Measurements from ENCODE around the gene PLD3. TPM values are rescaled to one million over a fixed set of nuclear protein-coding genes. Genes with fewer than 3 reads are reported as not detected.

PLD3 gene
- total RNA-seq, 1 donor from 2014 or later, result 156 TPM

DNA sequence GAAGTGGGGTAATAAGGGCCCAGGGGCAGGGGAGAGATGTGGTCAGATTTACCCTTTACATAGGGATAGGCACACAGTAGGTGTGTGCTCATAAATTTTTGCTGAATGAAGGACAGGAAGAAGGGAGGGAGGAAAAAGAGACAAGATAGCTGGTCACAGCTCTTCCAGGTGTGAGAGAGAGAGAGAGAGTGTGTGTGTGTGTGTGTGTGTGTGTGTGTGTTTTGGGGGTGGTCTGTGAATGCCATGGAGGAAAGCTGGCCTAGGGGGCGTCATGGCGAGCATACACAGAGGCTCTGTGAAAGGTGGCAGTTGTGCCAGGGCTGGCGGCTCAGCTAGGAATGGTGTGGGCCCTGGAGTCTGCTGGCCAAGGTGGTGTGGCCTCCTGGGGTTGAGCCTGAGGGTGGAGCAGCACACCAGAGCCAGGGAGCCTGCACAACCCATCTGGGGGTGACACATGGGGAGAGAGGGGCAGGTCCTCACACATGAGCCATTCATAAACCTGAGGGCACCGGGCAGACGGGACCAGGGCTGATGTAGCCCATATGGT lies 70.6 kb downstream of the PLD3 start:
- Histone ChIP-seq H3K4me1 (peaks cover 77% of the 10 kb centered on the region), H3K27me3 (ENCODE audit: low read depth) (no peaks in the 10 kb centered on the region), H3K27ac (replicated peaks) (peak overlapping the region; percentile 99), H3K36me3 (peaks cover 13% of the 10 kb centered on the region), H3K4me3 (no peak overlapping the region), H3K9me3 (replicated peaks) (no peaks in the 10 kb centered on the region)
- TF ChIP-seq, protein P1, sequence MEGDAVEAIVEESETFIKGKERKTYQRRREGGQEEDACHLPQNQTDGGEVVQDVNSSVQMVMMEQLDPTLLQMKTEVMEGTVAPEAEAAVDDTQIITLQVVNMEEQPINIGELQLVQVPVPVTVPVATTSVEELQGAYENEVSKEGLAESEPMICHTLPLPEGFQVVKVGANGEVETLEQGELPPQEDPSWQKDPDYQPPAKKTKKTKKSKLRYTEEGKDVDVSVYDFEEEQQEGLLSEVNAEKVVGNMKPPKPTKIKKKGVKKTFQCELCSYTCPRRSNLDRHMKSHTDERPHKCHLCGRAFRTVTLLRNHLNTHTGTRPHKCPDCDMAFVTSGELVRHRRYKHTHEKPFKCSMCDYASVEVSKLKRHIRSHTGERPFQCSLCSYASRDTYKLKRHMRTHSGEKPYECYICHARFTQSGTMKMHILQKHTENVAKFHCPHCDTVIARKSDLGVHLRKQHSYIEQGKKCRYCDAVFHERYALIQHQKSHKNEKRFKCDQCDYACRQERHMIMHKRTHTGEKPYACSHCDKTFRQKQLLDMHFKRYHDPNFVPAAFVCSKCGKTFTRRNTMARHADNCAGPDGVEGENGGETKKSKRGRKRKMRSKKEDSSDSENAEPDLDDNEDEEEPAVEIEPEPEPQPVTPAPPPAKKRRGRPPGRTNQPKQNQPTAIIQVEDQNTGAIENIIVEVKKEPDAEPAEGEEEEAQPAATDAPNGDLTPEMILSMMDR (IDR thresholded peaks at IDR 0.05; ENCODE audit: borderline replicate concordance), result no peak
- intact Hi-C loops (cut with micrococcal nuclease), result no loop called here
- DNase-seq, result no peak

DNA sequence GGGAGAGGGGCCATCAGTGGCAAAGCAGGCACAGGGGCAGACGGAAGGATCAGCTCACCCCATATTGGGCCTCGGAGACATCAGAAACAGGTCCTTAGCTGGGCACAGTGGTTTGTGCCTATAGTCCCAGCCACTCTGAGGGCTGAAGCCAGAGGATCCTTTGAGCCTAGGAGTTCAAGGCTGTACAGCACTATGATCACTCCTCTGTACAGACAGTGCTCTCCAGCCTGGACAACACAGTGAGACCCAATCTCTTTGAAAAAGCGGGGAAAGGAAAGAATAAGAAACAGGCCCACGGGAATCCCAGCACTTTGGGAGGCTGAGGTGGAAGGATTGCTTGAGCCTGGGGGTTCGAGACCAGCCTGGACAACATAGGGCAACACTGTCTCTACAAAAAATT lies 71.3 kb downstream of the PLD3 start:
- H3K27me3 ChIP-seq (ENCODE audit: low read depth), result no peaks in the 10 kb centered on the region
- H3K4me3 ChIP-seq, result no peak overlapping the region
- TF ChIP-seq, protein P1 (IDR thresholded peaks at IDR 0.05; ENCODE audit: borderline replicate concordance), result no peak
- DNase-seq, result no peak
- H3K27ac ChIP-seq (replicated peaks), result peak overlapping the region; percentile 99
- H3K4me1 ChIP-seq, result peaks cover 77% of the 10 kb centered on the region
- peaks cover 13% of the 10 kb centered on the region for H3K36me3 ChIP-seq
- H3K9me3 ChIP-seq (replicated peaks), result no peaks in the 10 kb centered on the region
- intact Hi-C loops (cut with micrococcal nuclease), result no loop called here

DNA sequence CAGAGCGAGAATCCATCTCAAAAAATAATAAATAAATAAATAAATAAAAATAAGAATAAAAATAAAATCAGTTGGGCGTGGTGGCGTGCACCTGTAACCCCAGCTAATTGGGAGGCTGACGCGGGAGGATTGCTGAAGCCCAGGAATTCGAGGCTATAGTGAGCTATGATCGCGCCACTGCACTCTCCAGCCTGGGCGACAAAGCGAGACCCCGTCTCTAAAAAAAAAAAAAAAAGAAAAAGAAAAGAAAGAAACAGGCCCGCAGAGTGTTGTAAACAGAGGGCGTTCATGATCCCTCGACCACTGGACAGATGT lies 71.9 kb downstream of the PLD3 start:
- H3K27ac ChIP-seq (replicated peaks), result peak overlapping the region; percentile 99
- TF ChIP-seq, protein P1 (IDR thresholded peaks at IDR 0.05; ENCODE audit: borderline replicate concordance), result no peak
- H3K4me3 ChIP-seq, result peak overlapping the region; percentile 72
- H3K27me3 ChIP-seq (ENCODE audit: low read depth), result no peaks in the 10 kb centered on the region
- peaks cover 13% of the 10 kb centered on the region for H3K36me3 ChIP-seq
- no peak for DNase-seq
- no peaks in the 10 kb centered on the region for H3K9me3 ChIP-seq (replicated peaks)
- H3K4me1 ChIP-seq, result peaks cover 77% of the 10 kb centered on the region
- intact Hi-C loops (cut with micrococcal nuclease), result no loop called here

DNA sequence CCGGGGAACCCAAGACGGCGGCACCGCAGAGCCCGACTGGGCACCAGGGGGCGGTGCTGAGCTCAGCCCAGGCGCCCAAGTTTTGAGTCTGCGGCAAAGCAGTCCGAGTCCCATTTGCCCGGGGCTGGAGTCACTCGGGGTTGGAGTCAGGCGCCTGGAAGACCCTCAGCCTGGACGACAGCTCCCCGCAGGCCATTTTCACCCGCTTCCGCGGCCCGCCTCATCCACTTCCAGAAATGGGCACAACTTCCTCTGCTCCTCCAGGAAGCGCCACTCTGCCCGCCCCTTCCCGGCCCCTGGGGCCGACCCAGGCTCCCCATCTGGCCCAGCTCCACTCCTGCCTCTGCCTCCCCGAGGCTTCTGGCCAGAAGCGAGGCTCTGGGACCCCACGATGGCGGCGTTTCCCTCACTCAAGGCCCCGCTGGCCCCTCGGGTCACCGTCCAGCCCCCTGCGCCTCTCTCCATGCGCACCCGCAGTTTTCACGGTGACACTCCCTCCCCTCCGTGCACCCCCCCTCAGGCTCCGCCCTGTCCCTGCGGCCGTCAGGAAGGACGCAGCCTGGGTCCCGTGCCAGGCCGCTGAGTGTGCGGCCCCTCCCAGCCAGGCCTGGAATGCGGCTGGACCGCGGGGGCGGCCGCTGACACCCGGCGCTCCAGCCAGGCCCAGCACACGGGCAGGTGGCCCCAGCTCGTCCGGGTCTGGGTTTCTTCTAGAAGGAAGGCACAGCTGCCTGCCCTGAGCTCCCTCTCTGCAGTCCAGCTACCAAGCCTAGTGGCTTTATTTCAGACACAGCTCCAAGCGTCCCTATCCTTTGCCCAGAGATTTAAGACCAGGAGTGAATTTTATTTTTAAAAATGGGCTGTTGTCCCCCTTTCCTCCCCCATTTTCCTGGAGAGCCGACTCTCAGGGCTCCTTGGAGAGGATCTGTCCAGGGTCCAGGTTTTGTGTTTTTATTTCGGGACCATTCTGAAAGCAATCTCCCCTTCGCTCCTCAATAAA lies 72.6 kb downstream of the PLD3 start:
- intact Hi-C loops (cut with micrococcal nuclease), result no loop called here
- TF ChIP-seq, protein P1 (IDR thresholded peaks at IDR 0.05; ENCODE audit: borderline replicate concordance), result peak; percentile 91
- peaks cover 13% of the 10 kb centered on the region for H3K36me3 ChIP-seq

DNA sequence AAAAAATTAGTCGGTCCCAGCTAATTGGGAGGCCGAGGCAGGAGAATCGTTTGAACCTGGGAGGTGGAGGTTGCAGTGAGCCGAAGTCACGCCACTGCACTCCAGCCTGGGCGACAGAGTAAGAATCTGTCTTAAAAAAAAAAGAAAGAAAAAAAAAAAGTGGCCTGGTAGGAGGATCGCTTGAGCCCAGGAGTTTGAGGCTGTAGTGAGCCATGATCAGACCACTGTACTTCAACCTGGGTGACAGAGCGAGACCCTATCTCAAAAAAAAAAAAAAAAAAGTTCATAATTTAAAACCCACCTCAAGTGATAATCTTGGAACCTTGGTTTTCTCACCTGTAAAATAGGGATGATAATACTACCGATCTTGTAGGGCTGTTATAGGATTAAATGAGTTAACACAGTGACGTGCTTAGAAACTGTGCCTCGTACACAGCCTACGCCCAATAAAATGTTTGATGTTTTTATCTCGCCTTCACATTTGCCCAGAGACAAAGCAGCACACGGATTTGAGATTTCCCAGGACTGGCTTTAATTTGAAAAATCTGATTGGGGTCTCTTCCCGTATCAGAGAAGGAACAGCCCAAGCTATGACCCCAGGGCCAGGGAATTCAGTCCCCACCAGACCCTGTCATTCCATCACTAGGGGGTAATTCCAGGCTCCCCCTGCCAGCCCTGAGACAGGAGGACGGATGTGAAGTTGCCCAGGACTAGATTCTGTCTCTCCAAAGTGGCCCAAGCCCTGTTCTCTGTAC lies 73.7 kb downstream of the PLD3 start:
- Histone ChIP-seq H3K9me3 (replicated peaks) (no peaks in the 10 kb centered on the region), H3K36me3 (peaks cover 13% of the 10 kb centered on the region), H3K27me3 (ENCODE audit: low read depth) (no peaks in the 10 kb centered on the region), H3K4me3 (peak overlapping the region; percentile 72), H3K27ac (replicated peaks) (peak overlapping the region; percentile 99), H3K4me1 (peaks cover 72% of the 10 kb centered on the region)
- intact Hi-C loops (cut with micrococcal nuclease), result no loop called here
- no peak for DNase-seq
- TF ChIP-seq, protein P1 (IDR thresholded peaks at IDR 0.05; ENCODE audit: borderline replicate concordance), result no peak

More for the DNA sequence above, 72.6 kb downstream of the PLD3 start:
- peak; percentile 95 for DNase-seq
- H3K9me3 ChIP-seq (replicated peaks), result no peaks in the 10 kb centered on the region
- peaks cover 74% of the 10 kb centered on the region for H3K4me1 ChIP-seq
- no peaks in the 10 kb centered on the region for H3K27me3 ChIP-seq (ENCODE audit: low read depth)
- H3K4me3 ChIP-seq, result peak overlapping the region; percentile 72
- peak overlapping the region; percentile 99 for H3K27ac ChIP-seq (replicated peaks)
